ENCODE data around the gene PRF1. TPM values are rescaled to one million over a fixed set of nuclear protein-coding genes. Genes with fewer than 3 reads are reported as not detected.

The PRF1 gene
- total and polyA plus RNA-seq, 2 donors (not counting 1 experiment from before 2014, with no cell fraction given) = 1.0 to 1.9 TPM

- H3K27me3 Mint-ChIP-seq = no peaks in the 10 kb centered on the region
- Histone ChIP-seq H3K27me3 (replicated peaks in 1 of 4; ENCODE audit: control extremely low read depth in 1 of 4, control insufficient read depth in 3 of 4, insufficient read depth in 4 of 4, low read length in 3 of 4) (no peaks in the 10 kb centered on the region), H3K4me3 (ENCODE audit: control extremely low read depth in 1 of 5, extremely low read depth in 1 of 5, insufficient read depth in 1 of 5, low read depth in 2 of 5, low read length in 4 of 5) (no peak overlapping the region), H2AFZ (ENCODE audit: insufficient read depth, low read depth, low read length, poor library complexity, severe bottlenecking) (no peak overlapping the region), H3K9ac (ENCODE audit: low read length) (no peak overlapping the region), H3K4me2 (replicated peaks; ENCODE audit: low read depth, low read length, poor library complexity, severe bottlenecking) (no peak overlapping the region), H3K27ac (ENCODE audit: low read length in 2 of 2) (no peak overlapping the region), H3K79me2 (ENCODE audit: control insufficient read depth, insufficient read depth, low read length) (no peaks in the 10 kb centered on the region), H3K4me1 (ENCODE audit: control insufficient read depth in 2 of 2, insufficient read depth in 2 of 2, low read length in 2 of 2) (peaks cover 29 to 35% of the 10 kb centered on the region in 2 donors), H3K9me3 (ENCODE audit: control extremely low read depth in 1 of 3, control insufficient read depth in 2 of 3, insufficient read depth in 1 of 3, low read length in 2 of 3) (no peaks in the 10 kb centered on the region), H4K20me1 (ENCODE audit: control insufficient read depth, insufficient read depth, low read length, poor library complexity, severe bottlenecking) (no peaks in the 10 kb centered on the region), H3K36me3 (replicated peaks in 1 of 2; ENCODE audit: control extremely low read depth in 1 of 2, control insufficient read depth in 1 of 2, extremely low read depth in 1 of 2, insufficient read depth in 2 of 2, low read length in 1 of 2) (no peaks in the 10 kb centered on the region)
- CTCF ChIA-PET = no interaction called here
- peaks cover 39% of the 10 kb centered on the region for H3K4me1 Mint-ChIP-seq
- intact Hi-C loops (cut with micrococcal nuclease) = no loop called here
- POLR2A ChIA-PET = no interaction called here
- no peak for ATAC-seq (ENCODE audit: low read depth)
- no peak for DNase-seq
- TF ChIP-seq EZH2 (IDR thresholded peaks at IDR 0.05; ENCODE audit: borderline replicate concordance, insufficient read depth, low read depth, low read length, poor library complexity, severe bottlenecking) = no peak
- no peak for TF ChIP-seq CTCF (IDR thresholded peaks at IDR 0.05)
- H3K4me3 Mint-ChIP-seq = no peak overlapping the region
- H3K27ac Mint-ChIP-seq = no peak overlapping the region
- 85% methylated on average over 10 of the region's 11 CpGs for WGBS (ENCODE audit: insufficient coverage)
- H3K9me3 Mint-ChIP-seq (ENCODE audit: insufficient read depth) = no peaks in the 10 kb centered on the region
These were observed 28.7 kb downstream of the PRF1 start for GRCh38 chr10:70573599-70574506.
